Neuronal stem cell (in vitro differentiated cells): Measurements from ENCODE around the gene MYLK4.

Source experiments
- DNase-seq: peaks from one replicate; pipeline ENCODE4 v3.0.0-alpha.2; 2013; ENCODE audit warnings: low spot score
- H2AFZ ChIP-seq: one replicate; pipeline ENCODE4 v1.6.1; 2013; ENCODE audit warnings: mild to moderate bottlenecking, low read length, inconsistent platforms
- H2AK5ac ChIP-seq: 2 replicates; pipeline ENCODE4 v1.6.1; 2013; ENCODE audit warnings: low read depth, mild to moderate bottlenecking, inconsistent platforms, low read length, moderate library complexity, mixed read lengths
- H2BK120ac ChIP-seq: 2 replicates; pipeline ENCODE4 v1.6.1; 2013; ENCODE audit warnings: low read depth, mild to moderate bottlenecking, inconsistent platforms, low read length, moderate library complexity, mixed read lengths
- H2BK12ac ChIP-seq: one replicate; pipeline ENCODE4 v1.6.1; 2013; ENCODE audit warnings: low read length, inconsistent platforms
- H2BK15ac ChIP-seq: 2 replicates; pipeline ENCODE4 v1.6.1; 2013; ENCODE audit warnings: mild to moderate bottlenecking, low read length, inconsistent platforms, mixed read lengths
- H2BK5ac ChIP-seq: one replicate; pipeline ENCODE4 v1.6.1; 2013; ENCODE audit warnings: inconsistent platforms, mild to moderate bottlenecking, low read length, moderate library complexity
- H3K14ac ChIP-seq: one replicate; pipeline ENCODE4 v1.6.1; 2013; ENCODE audit warnings: low read length, inconsistent platforms
- H3K18ac ChIP-seq: 2 replicates; pipeline ENCODE4 v1.6.1; 2013; ENCODE audit warnings: low read length, inconsistent platforms
- H3K23ac ChIP-seq: 2 replicates; pipeline ENCODE4 v1.6.1; 2013; ENCODE audit warnings: low read depth, mild to moderate bottlenecking, mixed read lengths, low read length, inconsistent platforms; ENCODE audit not compliant: poor library complexity
- H3K27ac ChIP-seq: replicated peaks from 3 replicates; pipeline ENCODE4 v1.5.1; 2013; ENCODE audit warnings: low read length, inconsistent platforms
- H3K27me3 ChIP-seq, 3 experiments: 2 replicates each; pipeline ENCODE4 v1.6.1; 2013; ENCODE audit warnings: low read length in 3 of 3, mild to moderate bottlenecking in 2 of 3, inconsistent platforms in 1 of 3, low read depth in 1 of 3, mixed read lengths in 1 of 3, moderate library complexity in 1 of 3; ENCODE audit not compliant: control insufficient read depth in 3 of 3, insufficient read depth in 3 of 3
- H3K36me3 ChIP-seq, 2 donors: replicated peaks in 1 of 2; 2 replicates each; pipeline ENCODE4 v1.6.1; 2013; ENCODE audit warnings: low read length in 2 of 2; ENCODE audit not compliant: control insufficient read depth in 2 of 2, insufficient read depth in 2 of 2
- H3K4ac ChIP-seq: 2 replicates; pipeline ENCODE4 v1.6.1; 2013; ENCODE audit warnings: inconsistent platforms, mild to moderate bottlenecking, low read length, moderate library complexity
- H3K4me1 ChIP-seq, 2 donors: 1 replicate in 1 of 2; 2 replicates in 1 of 2; pipeline ENCODE4 v1.6.1; 2013; ENCODE audit warnings: low read length in 2 of 2, low read depth in 1 of 2; ENCODE audit not compliant: control insufficient read depth in 2 of 2, insufficient read depth in 1 of 2
- H3K4me2 ChIP-seq: one replicate; pipeline ENCODE4 v1.6.1; 2013; ENCODE audit warnings: mild to moderate bottlenecking, low read length, inconsistent platforms; ENCODE audit not compliant: insufficient read depth, poor library complexity, severe bottlenecking
- H3K4me3 ChIP-seq, 2 donors: 2 replicates each; pipeline ENCODE4 v1.5.1; 2013; ENCODE audit warnings: low read length in 2 of 2, mild to moderate bottlenecking in 2 of 2, inconsistent platforms in 1 of 2, moderate library complexity in 1 of 2
- H3K79me1 ChIP-seq: one replicate; pipeline ENCODE4 v1.6.1; 2013; ENCODE audit warnings: low read depth, mild to moderate bottlenecking, inconsistent platforms, low read length, moderate library complexity
- H3K9ac ChIP-seq: one replicate; pipeline ENCODE4 v1.6.1; 2013; ENCODE audit warnings: mild to moderate bottlenecking, low read depth, low read length, inconsistent platforms; ENCODE audit not compliant: poor library complexity
- H3K9me3 ChIP-seq, 2 donors: replicated peaks in 1 of 2; 2 replicates each; pipeline versions ENCODE3 to v1.6.1; 2013; ENCODE audit warnings: low read length in 2 of 2, mild to moderate bottlenecking in 2 of 2, inconsistent platforms in 1 of 2, low read depth in 1 of 2, mixed read lengths in 1 of 2, moderate library complexity in 1 of 2; ENCODE audit not compliant: control insufficient read depth in 2 of 2, insufficient read depth in 1 of 2
- H4K8ac ChIP-seq: one replicate; pipeline ENCODE4 v1.6.1; 2013; ENCODE audit warnings: low read depth, mild to moderate bottlenecking, inconsistent platforms, low read length, moderate library complexity
- H4K91ac ChIP-seq: one replicate; pipeline ENCODE4 v1.6.1; 2013; ENCODE audit warnings: low read length, low read depth, mild to moderate bottlenecking, inconsistent platforms; ENCODE audit not compliant: poor library complexity
- WGBS, 2 donors: extraction: QIAGEN DNeasy Blood & Tissue Kit; methylation state at CpG; one replicate each; pipeline ENCODE4 v1.1.7; 2013; ENCODE audit warnings: missing lambda C conversion rate in 2 of 2, mixed read lengths in 1 of 2; ENCODE audit not compliant: insufficient read length in 2 of 2, insufficient replicate concordance in 1 of 2; ENCODE audit errors: extremely low coverage in 2 of 2; 5-methylcytosine and 5-hydroxymethylcytosine counted together

The MYLK4 gene

DNA sequence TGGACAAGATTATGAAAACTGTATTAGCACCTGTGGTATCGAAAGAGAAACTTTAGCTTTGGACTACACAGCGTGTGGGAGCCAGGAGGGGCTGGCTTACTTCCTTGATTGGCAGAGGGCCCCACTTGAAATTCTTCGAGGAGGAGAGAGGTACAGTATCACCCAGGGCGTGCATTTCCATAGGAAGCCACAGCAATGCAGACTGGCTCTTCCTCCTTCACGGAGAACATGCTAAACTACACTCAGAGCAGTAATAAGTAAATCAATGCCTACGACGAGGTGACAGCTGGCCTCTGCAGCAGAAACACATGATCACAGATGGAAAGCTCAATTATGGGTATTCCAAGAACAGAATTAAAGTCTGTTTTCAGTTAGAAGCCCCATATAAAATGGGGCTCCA, 44.2 kb downstream of the MYLK4 start:
- H4K8ac ChIP-seq: no peak overlapping the region
- H3K4me1 ChIP-seq: no peaks in the 10 kb centered on the region
- H3K27me3 ChIP-seq: peaks cover 0 to 10% (median 0%) of the 10 kb centered on the region in 3 experiments
- H3K9me3 ChIP-seq: peaks cover 5% of the 10 kb centered on the region in 2 donors
- no peak overlapping the region for H2AFZ ChIP-seq
- no peaks in the 10 kb centered on the region for H3K36me3 ChIP-seq
- no peak overlapping the region for H2AK5ac ChIP-seq
- no peak overlapping the region for H2BK120ac ChIP-seq
- H2BK5ac ChIP-seq: no peak overlapping the region
- no peak overlapping the region for H3K9ac ChIP-seq
- no peak overlapping the region for H3K14ac ChIP-seq
- H3K4me2 ChIP-seq: no peak overlapping the region
- no CpG with 5 or more reads among the region's 7 CpGs for WGBS, 2 donors
- H2BK15ac ChIP-seq: no peak overlapping the region
- no peak overlapping the region for H3K18ac ChIP-seq
- no peak overlapping the region for H3K23ac ChIP-seq
- no peak overlapping the region for H2BK12ac ChIP-seq
- H3K27ac ChIP-seq: no peak overlapping the region
- H3K4ac ChIP-seq: no peak overlapping the region
- no peak for DNase-seq
- no peak overlapping the region for H4K91ac ChIP-seq
- H3K79me1 ChIP-seq: no peaks in the 10 kb centered on the region
- H3K4me3 ChIP-seq: no peak overlapping the region

DNA sequence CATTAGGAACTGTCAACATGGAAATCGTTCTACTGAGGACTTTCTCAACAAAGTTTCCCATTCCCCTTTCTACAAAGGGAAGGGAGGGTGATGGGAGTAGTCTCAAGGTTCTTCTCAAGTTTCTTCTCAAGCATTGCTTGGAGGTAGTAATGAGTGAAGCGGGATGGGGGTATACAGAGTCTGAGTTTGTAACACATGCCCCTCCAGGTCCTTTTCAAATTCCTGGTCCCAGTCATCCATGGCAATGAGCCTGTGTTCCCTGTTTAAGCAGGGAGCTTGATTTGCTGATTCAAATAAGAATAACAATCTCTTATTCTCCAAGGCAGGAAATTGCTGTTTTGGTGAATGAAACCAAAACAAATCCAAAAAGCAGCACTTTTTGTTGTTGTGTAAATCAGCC, 45.5 kb downstream of the MYLK4 start:
- no peak for DNase-seq
- H3K4me2 ChIP-seq: no peak overlapping the region
- H3K9me3 ChIP-seq: peaks cover 2 to 3% of the 10 kb centered on the region in 2 donors
- no peak overlapping the region for H2BK12ac ChIP-seq
- H3K36me3 ChIP-seq: no peaks in the 10 kb centered on the region
- H3K9ac ChIP-seq: no peak overlapping the region
- H3K4me3 ChIP-seq: no peak overlapping the region
- no CpG with 5 or more reads among the region's 2 CpGs for WGBS, 2 donors
- no peak overlapping the region for H3K23ac ChIP-seq
- peaks cover 0 to 10% (median 0%) of the 10 kb centered on the region in 3 experiments for H3K27me3 ChIP-seq
- H3K14ac ChIP-seq: no peak overlapping the region
- H3K4ac ChIP-seq: no peak overlapping the region
- H2AK5ac ChIP-seq: no peak overlapping the region
- no peaks in the 10 kb centered on the region for H3K4me1 ChIP-seq
- H2BK120ac ChIP-seq: no peak overlapping the region
- no peak overlapping the region for H2BK15ac ChIP-seq
- no peak overlapping the region for H2AFZ ChIP-seq
- no peak overlapping the region for H3K27ac ChIP-seq
- no peaks in the 10 kb centered on the region for H3K79me1 ChIP-seq
- no peak overlapping the region for H2BK5ac ChIP-seq
- no peak overlapping the region for H4K91ac ChIP-seq
- no peak overlapping the region for H3K18ac ChIP-seq
- H4K8ac ChIP-seq: no peak overlapping the region

DNA sequence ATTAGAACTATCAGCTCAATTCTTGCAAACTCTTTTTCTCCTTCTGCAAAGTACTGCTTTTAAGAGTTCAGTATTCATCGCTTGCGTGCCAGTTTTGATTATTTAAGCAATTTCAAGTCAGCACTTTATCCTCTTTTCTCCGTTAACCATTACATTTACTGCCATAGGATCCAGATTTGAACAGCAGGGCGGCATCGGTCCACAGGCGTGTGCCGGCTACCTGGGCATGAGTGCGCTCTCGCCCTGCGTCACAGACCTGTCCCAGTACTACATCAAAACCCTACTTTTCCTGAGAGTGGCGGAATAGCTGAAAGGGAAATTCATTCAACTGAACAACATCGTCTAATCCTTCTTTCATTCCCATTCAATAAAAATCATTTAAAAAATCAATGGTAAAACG, 53.4 kb downstream of the MYLK4 start:
- no peak overlapping the region for H4K91ac ChIP-seq
- no peaks in the 10 kb centered on the region for H3K79me1 ChIP-seq
- peaks cover 0 to 12% (median 0%) of the 10 kb centered on the region in 3 experiments for H3K27me3 ChIP-seq
- no peak overlapping the region for H3K14ac ChIP-seq
- H3K9me3 ChIP-seq: no peaks in the 10 kb centered on the region
- WGBS, 2 donors: 100% methylated on average over 2 of the region's 13 CpGs; no CpG with 5 or more reads in 1 of the 2 donors
- H4K8ac ChIP-seq: no peak overlapping the region
- no peak for DNase-seq
- no peak overlapping the region for H3K23ac ChIP-seq
- H3K36me3 ChIP-seq: no peaks in the 10 kb centered on the region
- no peak overlapping the region for H2BK15ac ChIP-seq
- H3K4me3 ChIP-seq: no peak overlapping the region
- H2BK120ac ChIP-seq: no peak overlapping the region
- no peak overlapping the region for H3K27ac ChIP-seq
- H2BK12ac ChIP-seq: no peak overlapping the region
- no peaks in the 10 kb centered on the region for H3K4me1 ChIP-seq
- H3K4me2 ChIP-seq: no peak overlapping the region
- H3K18ac ChIP-seq: no peak overlapping the region
- H3K4ac ChIP-seq: no peak overlapping the region
- H2BK5ac ChIP-seq: no peak overlapping the region
- no peak overlapping the region for H2AK5ac ChIP-seq
- H3K9ac ChIP-seq: no peak overlapping the region
- no peak overlapping the region for H2AFZ ChIP-seq

DNA sequence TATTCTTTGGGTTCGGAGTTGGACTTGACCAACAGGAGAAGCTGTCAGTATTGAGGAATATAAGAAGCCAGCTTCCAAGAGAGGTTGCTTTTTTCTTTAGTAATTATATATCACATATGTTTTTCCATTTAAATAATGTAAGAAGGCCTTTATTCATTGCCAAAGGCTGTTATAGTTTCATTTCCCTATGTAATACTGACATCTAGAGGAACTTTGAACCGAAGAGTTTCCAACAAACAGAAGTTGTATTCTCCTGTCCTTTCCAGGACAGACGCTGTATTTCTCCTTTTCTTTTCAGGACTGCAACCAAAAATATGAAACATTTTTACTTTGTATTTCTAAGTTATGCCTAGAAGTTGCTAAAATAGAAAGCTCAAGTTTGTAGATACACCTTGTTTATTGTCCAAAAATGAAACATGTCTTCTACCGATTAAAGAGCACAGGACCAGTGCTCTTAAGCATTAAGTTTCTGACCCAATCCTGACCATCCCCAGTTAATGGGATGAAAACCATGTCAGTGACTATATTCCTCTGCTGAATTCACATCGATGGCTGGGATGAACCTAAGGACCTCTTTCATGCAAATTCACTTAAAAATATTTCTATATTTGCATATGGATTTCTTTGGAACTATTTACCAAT, 55.1 kb downstream of the MYLK4 start:
- Histone ChIP-seq H2AK5ac (no peak overlapping the region), H3K4ac (no peak overlapping the region), H2BK12ac (no peak overlapping the region), H3K4me3 (no peak overlapping the region), H3K14ac (no peak overlapping the region), H4K91ac (no peak overlapping the region), H3K4me2 (no peak overlapping the region), H3K79me1 (no peaks in the 10 kb centered on the region), H2AFZ (no peak overlapping the region), H2BK5ac (no peak overlapping the region), H3K9ac (no peak overlapping the region), H3K18ac (no peak overlapping the region), H3K27ac (no peak overlapping the region), H3K4me1 (no peaks in the 10 kb centered on the region), H2BK120ac (no peak overlapping the region), H3K27me3 (peaks cover 0 to 4% (median 0%) of the 10 kb centered on the region in 3 experiments), H2BK15ac (no peak overlapping the region), H3K9me3 (no peaks in the 10 kb centered on the region), H4K8ac (no peak overlapping the region), H3K36me3 (no peaks in the 10 kb centered on the region), H3K23ac (no peak overlapping the region)
- no CpG with 5 or more reads among the region's 5 CpGs for WGBS, 2 donors
- no peak for DNase-seq
